Prostate gland (tissue), 2 donors: ENCODE results near the gene HBS1L. TPM values are rescaled to one million over a fixed set of nuclear protein-coding genes. Genes with fewer than 3 reads are reported as not detected.

ENCODE experiments used
- DNase-seq: peaks from one replicate; pipeline ENCODE4 v3.0.0-alpha.2; 2019; ENCODE audit warnings: low spot score
- H3K27ac ChIP-seq, 2 donors: fragments of 200-600 bp; sonication (generic); 2 replicates each; pipeline ENCODE4 v1.5.1; 2017 to 2019
- H3K27me3 ChIP-seq: fragments of 200-600 bp; sonication (generic); replicated peaks from 2 replicates; pipeline ENCODE4 v1.5.1; 2019; ENCODE audit not compliant: insufficient read depth
- H3K36me3 ChIP-seq, 2 donors: fragments of 200-600 bp; sonication (generic); 1 replicate in 1 of 2; 2 replicates in 1 of 2; pipeline versions ENCODE4 v1.5.1 to v1.8.1; 2017 to 2019
- H3K4me1 ChIP-seq: fragments of 200-600 bp; sonication (generic); replicated peaks from 2 replicates; pipeline ENCODE4 v1.5.1; 2019
- H3K4me3 ChIP-seq, 2 donors: fragments of 200-600 bp; sonication (generic); 2 replicates each; pipeline ENCODE4 v1.5.1; 2017 to 2019
- H3K9me3 ChIP-seq: fragments of 200-600 bp; sonication (generic); 2 replicates; pipeline ENCODE4 v1.5.1; 2017
- CTCF ChIP-seq, 4 experiments: fragments of 200-600 bp in 2 of 4; fragments of 450-650 bp in 2 of 4; sonication (generic) in 2 of 4; IDR thresholded peaks; 1 replicate in 3 of 4; 2 replicates in 1 of 4; pipeline ENCODE4 v1.5.1; 2016 to 2019; ENCODE audit warnings: antibody characterized with exemption in 4 of 4, mild to moderate bottlenecking in 2 of 4, moderate library complexity in 2 of 4
- POLR2A ChIP-seq: fragments of 450-650 bp; IDR thresholded peaks from one replicate; pipeline ENCODE4 v1.6.1; 2016; ENCODE audit warnings: antibody characterized with exemption, mild to moderate bottlenecking
- POLR2AphosphoS5 ChIP-seq: sonication (generic); formaldehyde crosslinking; IDR thresholded peaks from one replicate; pipeline ENCODE4 v1.6.1; 2017; ENCODE audit warnings: antibody characterized with exemption
- WGBS: methylation state at CpG from one replicate; pipeline ENCODE4 v1.1.5; 2018; 5-methylcytosine and 5-hydroxymethylcytosine counted together
- intact Hi-C: fragments of 100-400 bp; cut with DNase I; formaldehyde crosslinking; loops from one replicate; pipeline ENCODE4 v1.14.2; 2022
- total RNA-seq, 2 donors: library from RNA; depleted of rRNA; stranded (reverse); fragments of >200 nt; gene quantifications; one replicate each; pipeline ENCODE4 v1.1.0, GENCODE V29; 2016

The HBS1L gene
- total RNA-seq, 2 donors from 2014 or later: 54.2 to 72.1 TPM

GRCh38 chr6:134959603-134960002 is 95.0 kb downstream of the HBS1L start:
- Histone ChIP-seq H3K4me3 (no peak overlapping the region), H3K27me3 (no peaks in the 10 kb centered on the region), H3K4me1 (no peaks in the 10 kb centered on the region), H3K36me3 (no peaks in the 10 kb centered on the region), H3K9me3 (no peaks in the 10 kb centered on the region), H3K27ac (no peak overlapping the region)
- DNase-seq: no peak
- intact Hi-C loops: no loop called here
- no peak for TF ChIP-seq POLR2AphosphoS5

- TF ChIP-seq POLR2AphosphoS5 (no peak), CTCF (IDR thresholded peaks at IDR 0.05) (no peak), POLR2A (no peak)
- Histone ChIP-seq H3K27ac (no peak overlapping the region), H3K4me3 (no peak overlapping the region), H3K36me3 (no peaks in the 10 kb centered on the region), H3K9me3 (no peaks in the 10 kb centered on the region), H3K27me3 (no peaks in the 10 kb centered on the region), H3K4me1 (no peaks in the 10 kb centered on the region)
- DNase-seq: no peak
- WGBS: 89% methylated on average over 2 of the region's 2 CpGs
- intact Hi-C loops: no loop called here
These were observed 97.9 kb downstream of the HBS1L start for GRCh38 chr6:134956676-134957075.

- intact Hi-C loops: no loop called here
- no peaks in the 10 kb centered on the region for H3K27me3 ChIP-seq
- no peaks in the 10 kb centered on the region for H3K9me3 ChIP-seq
- no peak for DNase-seq
- no peak overlapping the region for H3K4me3 ChIP-seq
- no peak overlapping the region for H3K27ac ChIP-seq
- no peak for TF ChIP-seq CTCF (IDR thresholded peaks at IDR 0.05)
- no peak for TF ChIP-seq POLR2A
- no peak for TF ChIP-seq POLR2AphosphoS5
- no peaks in the 10 kb centered on the region for H3K36me3 ChIP-seq
- WGBS: 97% methylated on average over 5 of the region's 5 CpGs
- no peaks in the 10 kb centered on the region for H3K4me1 ChIP-seq
These were observed 98.6 kb downstream of the HBS1L start for GRCh38 chr6:134956032-134956431.

GRCh38 chr6:134954272-134955000 is 100.2 kb downstream of the HBS1L start:
- H3K27ac ChIP-seq: no peak overlapping the region
- intact Hi-C loops: no loop called here
- 86% methylated on average over 4 of the region's 4 CpGs for WGBS
- TF ChIP-seq CTCF (IDR thresholded peaks at IDR 0.05) (no peak), POLR2AphosphoS5 (no peak), POLR2A (no peak)
- no peaks in the 10 kb centered on the region for H3K9me3 ChIP-seq
- no peaks in the 10 kb centered on the region for H3K4me1 ChIP-seq
- no peak overlapping the region for H3K4me3 ChIP-seq
- DNase-seq: no peak
- no peaks in the 10 kb centered on the region for H3K27me3 ChIP-seq
- no peaks in the 10 kb centered on the region for H3K36me3 ChIP-seq

GRCh38 chr6:134951494-134952263 is 102.9 kb downstream of the HBS1L start:
- intact Hi-C loops: no loop called here
- no peaks in the 10 kb centered on the region for H3K4me1 ChIP-seq
- no peaks in the 10 kb centered on the region for H3K36me3 ChIP-seq
- WGBS: 95% methylated on average over 13 of the region's 13 CpGs
- H3K27me3 ChIP-seq: no peaks in the 10 kb centered on the region
- H3K9me3 ChIP-seq: no peaks in the 10 kb centered on the region
- H3K27ac ChIP-seq: no peak overlapping the region
- TF ChIP-seq POLR2AphosphoS5 (no peak), CTCF (IDR thresholded peaks at IDR 0.05) (no peak), POLR2A (no peak)
- no peak for DNase-seq
- H3K4me3 ChIP-seq: no peak overlapping the region
